Stimulated activated naive CD8-positive, alpha-beta T cell treated with anti-CD3 and anti-CD28 coated beads, Interleukin-15, amount 100 ng/mL, for 72 hours (primary cell): ENCODE results near the gene SPRR1A.

ENCODE experiments used
- ATAC-seq: fragments of 150-1000 bp; cut with Tn5 transposase; 2 replicates; pipeline ENCODE4 v1.10.0; 2021; ENCODE audit warnings: mild to moderate bottlenecking, moderate library complexity
- DNase-seq, 2 donors: peaks; one replicate each; pipeline ENCODE4 v3.0.0; 2021 to 2022
- H3K27ac Mint-ChIP-seq, 2 donors: one replicate each; pipeline ENCODE4 v1.8.0; 2022; ENCODE audit warnings: mild to moderate bottlenecking in 2 of 2, mixed read lengths in 2 of 2, moderate library complexity in 2 of 2
- H3K27me3 Mint-ChIP-seq: one replicate; pipeline ENCODE4 v1.8.0; 2022; ENCODE audit warnings: mixed read lengths
- H3K4me1 Mint-ChIP-seq: one replicate; pipeline ENCODE4 v1.8.0; 2022; ENCODE audit warnings: mild to moderate bottlenecking, mixed read lengths
- H3K4me3 Mint-ChIP-seq, 2 donors: one replicate each; pipeline ENCODE4 v1.8.0; 2022; ENCODE audit warnings: mild to moderate bottlenecking in 2 of 2, mixed read lengths in 2 of 2, moderate library complexity in 1 of 2
- H3K9me3 Mint-ChIP-seq, 2 donors: one replicate each; pipeline ENCODE4 v1.8.0; 2022; ENCODE audit warnings: mixed read lengths in 2 of 2

SPRR1A gene

GRCh38 chr1:152964536-152964935, 19.3 kb upstream of the SPRR1A start:
- no peak for DNase-seq
- no peak overlapping the region for H3K4me3 Mint-ChIP-seq
- ATAC-seq, result no peak
- H3K4me1 Mint-ChIP-seq, result no peaks in the 10 kb centered on the region
- no peak overlapping the region for H3K27ac Mint-ChIP-seq
- H3K27me3 Mint-ChIP-seq, result peaks cover 16% of the 10 kb centered on the region
- H3K9me3 Mint-ChIP-seq, result no peaks in the 10 kb centered on the region

- DNase-seq (no peak), ATAC-seq (no peak)
- H3K4me1 Mint-ChIP-seq, result no peaks in the 10 kb centered on the region
- no peaks in the 10 kb centered on the region for H3K9me3 Mint-ChIP-seq
- H3K4me3 Mint-ChIP-seq, result no peak overlapping the region
- H3K27ac Mint-ChIP-seq, result no peak overlapping the region
- peaks cover 5% of the 10 kb centered on the region for H3K27me3 Mint-ChIP-seq
These were observed 18.0 kb upstream of the SPRR1A start for GRCh38 chr1:152965853-152966252.

GRCh38 chr1:152967201-152967600, 16.7 kb upstream of the SPRR1A start:
- H3K27me3 Mint-ChIP-seq, result no peaks in the 10 kb centered on the region
- DNase-seq, result no peak
- no peak overlapping the region for H3K4me3 Mint-ChIP-seq
- no peak for ATAC-seq
- no peaks in the 10 kb centered on the region for H3K4me1 Mint-ChIP-seq
- H3K27ac Mint-ChIP-seq, result no peak overlapping the region
- no peaks in the 10 kb centered on the region for H3K9me3 Mint-ChIP-seq

- ATAC-seq (no peak), DNase-seq (no peak)
- Mint-ChIP-seq H3K4me3 (no peak overlapping the region), H3K9me3 (no peaks in the 10 kb centered on the region), H3K27ac (no peak overlapping the region), H3K27me3 (no peaks in the 10 kb centered on the region), H3K4me1 (no peaks in the 10 kb centered on the region)
These were observed 15.6 kb upstream of the SPRR1A start for GRCh38 chr1:152968248-152968647.

- Mint-ChIP-seq H3K4me1 (no peaks in the 10 kb centered on the region), H3K27me3 (no peaks in the 10 kb centered on the region), H3K9me3 (no peaks in the 10 kb centered on the region), H3K27ac (no peak overlapping the region), H3K4me3 (no peak overlapping the region)
- DNase-seq, result no peak
- ATAC-seq, result no peak
These were observed 14.8 kb upstream of the SPRR1A start for GRCh38 chr1:152969036-152969435.

GRCh38 chr1:152970495-152970894, 13.4 kb upstream of the SPRR1A start, which contains the start of gene SPRR4:
Gene SPRR4 (plus strand): TSS chr1:152970648. CDS start chr1:152971891, 1,243 bp downstream.
- H3K27me3 Mint-ChIP-seq, result no peaks in the 10 kb centered on the region
- no peak within 1 kb of the TSS for H3K4me3 Mint-ChIP-seq
- no peaks in the 10 kb centered on the region for H3K9me3 Mint-ChIP-seq
- no peaks in the 10 kb centered on the region for H3K4me1 Mint-ChIP-seq
- H3K27ac Mint-ChIP-seq, result peak within 1 kb of the TSS in 1 of 2 donors; percentile 38
- ATAC-seq (no peak), DNase-seq (no peak)

GRCh38 chr1:152972196-152972886, 11.5 kb upstream of the SPRR1A start:
- Mint-ChIP-seq H3K4me1 (no peaks in the 10 kb centered on the region), H3K27ac (peak overlapping the region in 1 of 2 donors; percentile 7), H3K4me3 (no peak overlapping the region), H3K9me3 (no peaks in the 10 kb centered on the region), H3K27me3 (peaks cover 9% of the 10 kb centered on the region)
- ATAC-seq (no peak), DNase-seq (no peak)

- H3K27ac Mint-ChIP-seq, result no peak overlapping the region
- H3K9me3 Mint-ChIP-seq, result no peaks in the 10 kb centered on the region
- no peaks in the 10 kb centered on the region for H3K4me1 Mint-ChIP-seq
- H3K4me3 Mint-ChIP-seq, result no peak overlapping the region
- H3K27me3 Mint-ChIP-seq, result peaks cover 31% of the 10 kb centered on the region
- no peak for ATAC-seq
- no peak for DNase-seq
These were observed 7.2 kb upstream of the SPRR1A start for GRCh38 chr1:152976688-152977087.

GRCh38 chr1:152977614-152978013, 6.3 kb upstream of the SPRR1A start:
- Mint-ChIP-seq H3K4me3 (no peak overlapping the region), H3K27me3 (peaks cover 36% of the 10 kb centered on the region), H3K9me3 (no peaks in the 10 kb centered on the region), H3K4me1 (no peaks in the 10 kb centered on the region), H3K27ac (no peak overlapping the region)
- DNase-seq (no peak), ATAC-seq (no peak)

- Mint-ChIP-seq H3K27ac (no peak overlapping the region), H3K4me1 (no peaks in the 10 kb centered on the region), H3K4me3 (no peak overlapping the region), H3K9me3 (no peaks in the 10 kb centered on the region), H3K27me3 (peaks cover 45% of the 10 kb centered on the region)
- ATAC-seq (no peak), DNase-seq (no peak)
These were observed 3.2 kb upstream of the SPRR1A start for GRCh38 chr1:152980676-152981075.

- no peaks in the 10 kb centered on the region for H3K9me3 Mint-ChIP-seq
- no peak overlapping the region for H3K4me3 Mint-ChIP-seq
- peaks cover 44% of the 10 kb centered on the region for H3K27me3 Mint-ChIP-seq
- DNase-seq (no peak), ATAC-seq (no peak)
- H3K4me1 Mint-ChIP-seq, result no peaks in the 10 kb centered on the region
- no peak overlapping the region for H3K27ac Mint-ChIP-seq
These were observed 2.6 kb upstream of the SPRR1A start for GRCh38 chr1:152981146-152981871.

- H3K27ac Mint-ChIP-seq, result no peak overlapping the region
- H3K27me3 Mint-ChIP-seq, result peaks cover 47% of the 10 kb centered on the region
These were observed 1.8 kb upstream of the SPRR1A start for GRCh38 chr1:152982076-152982475.

GRCh38 chr1:152983234-152983633, 647 bp upstream of the SPRR1A start:
- Mint-ChIP-seq H3K4me3 (no peak overlapping the region), H3K27ac (no peak overlapping the region), H3K9me3 (no peaks in the 10 kb centered on the region), H3K27me3 (peaks cover 41% of the 10 kb centered on the region), H3K4me1 (no peaks in the 10 kb centered on the region)
- DNase-seq, result no peak
- no peak for ATAC-seq

More at GRCh38 chr1:152982076-152982475, 1.8 kb upstream of the SPRR1A start:
- DNase-seq, result no peak
- no peak overlapping the region for H3K4me3 Mint-ChIP-seq
- H3K9me3 Mint-ChIP-seq, result no peaks in the 10 kb centered on the region
- H3K4me1 Mint-ChIP-seq, result no peaks in the 10 kb centered on the region
- ATAC-seq, result no peak

GRCh38 chr1:152986578-152986977, 2.7 kb downstream of the SPRR1A start:
- Mint-ChIP-seq H3K4me1 (no peaks in the 10 kb centered on the region), H3K27ac (no peak overlapping the region), H3K4me3 (no peak overlapping the region), H3K27me3 (peaks cover 23% of the 10 kb centered on the region), H3K9me3 (no peaks in the 10 kb centered on the region)
- DNase-seq (no peak), ATAC-seq (no peak)

- Mint-ChIP-seq H3K27me3 (no peaks in the 10 kb centered on the region), H3K9me3 (no peaks in the 10 kb centered on the region), H3K27ac (no peak overlapping the region), H3K4me1 (no peaks in the 10 kb centered on the region), H3K4me3 (no peak overlapping the region)
- ATAC-seq, result no peak
- DNase-seq, result no peak
These were observed 9.3 kb downstream of the SPRR1A start for GRCh38 chr1:152993186-152993585.

- ATAC-seq (no peak), DNase-seq (no peak)
- H3K27me3 Mint-ChIP-seq, result no peaks in the 10 kb centered on the region
- no peak overlapping the region for H3K27ac Mint-ChIP-seq
- H3K9me3 Mint-ChIP-seq, result no peaks in the 10 kb centered on the region
- H3K4me1 Mint-ChIP-seq, result no peaks in the 10 kb centered on the region
- no peak overlapping the region for H3K4me3 Mint-ChIP-seq
These were observed 12.0 kb downstream of the SPRR1A start for GRCh38 chr1:152995842-152996241.
